Measurements from ENCODE around the gene HMGXB3.

The HMGXB3 gene

GRCh38 chr5:150024346-150024984, 23.9 kb downstream of the HMGXB3 start:
- TF ChIP-seq CTCF (IDR thresholded peaks at IDR 0.05) = no peak

- no peak for TF ChIP-seq CTCF (IDR thresholded peaks at IDR 0.05)
These were observed 26.2 kb downstream of the HMGXB3 start for GRCh38 chr5:150026682-150027172.

GRCh38 chr5:150033334-150033733, 32.8 kb downstream of the HMGXB3 start:
- TF ChIP-seq CTCF (IDR thresholded peaks at IDR 0.05) = no peak

- no peak for TF ChIP-seq CTCF (IDR thresholded peaks at IDR 0.05)
These were observed 34.1 kb downstream of the HMGXB3 start for GRCh38 chr5:150034662-150035061.

- TF ChIP-seq CTCF (IDR thresholded peaks at IDR 0.05) = no peak
These were observed 34.8 kb downstream of the HMGXB3 start for GRCh38 chr5:150035139-150035895.

- no peak for TF ChIP-seq CTCF (IDR thresholded peaks at IDR 0.05)
These were observed 36.0 kb downstream of the HMGXB3 start for GRCh38 chr5:150036513-150036912.

- TF ChIP-seq CTCF (IDR thresholded peaks at IDR 0.05) = no peak
These were observed 38.0 kb downstream of the HMGXB3 start for GRCh38 chr5:150038547-150038946.
